CD4-positive, CD25-positive, alpha-beta regulatory T cell (primary cell): ENCODE data around the gene AVL9. TPM values are rescaled to one million over a fixed set of nuclear protein-coding genes. Genes with fewer than 3 reads are reported as not detected.

Experiments used
- ATAC-seq, 2 donors: fragments of 150-1000 bp; cut with Tn5 transposase; one replicate each; pipeline ENCODE4 v1.10.0; 2021; ENCODE audit warnings: low read depth in 2 of 2, moderate number of reproducible peaks in 2 of 2, moderate library complexity in 1 of 2
- DNase-seq, 3 donors: peaks; one replicate each; pipeline versions ENCODE4 v3.0.0 to v3.0.0-alpha.2; 2012 to 2022; ENCODE audit warnings: mixed read lengths in 1 of 3
- H3K27ac ChIP-seq: one replicate; pipeline ENCODE4 v1.7.0; 2013; ENCODE audit warnings: mild to moderate bottlenecking, low read length; ENCODE audit not compliant: insufficient read depth, poor library complexity, severe bottlenecking
- H3K27me3 ChIP-seq: one replicate; pipeline ENCODE4 v1.7.0; 2013; ENCODE audit warnings: low read length; ENCODE audit not compliant: control insufficient read depth, insufficient read depth
- H3K36me3 ChIP-seq: one replicate; pipeline ENCODE4 v1.7.0; 2013; ENCODE audit warnings: mild to moderate bottlenecking, low read length, moderate library complexity; ENCODE audit not compliant: control insufficient read depth, insufficient read depth
- H3K4me1 ChIP-seq: 2 replicates; pipeline ENCODE4 v1.7.0; 2013; ENCODE audit warnings: mild to moderate bottlenecking, low read length; ENCODE audit not compliant: insufficient read depth, control insufficient read depth, poor library complexity, severe bottlenecking
- H3K4me3 ChIP-seq: one replicate; pipeline ENCODE4 v1.7.0; 2013; ENCODE audit warnings: low read depth, mild to moderate bottlenecking, low read length, moderate library complexity
- H3K9me3 ChIP-seq, 2 experiments: 1 replicate in 1 of 2; 2 replicates in 1 of 2; pipeline ENCODE4 v1.7.0; 2013; ENCODE audit warnings: low read length in 2 of 2, mild to moderate bottlenecking in 1 of 2, moderate library complexity in 1 of 2; ENCODE audit not compliant: control insufficient read depth in 2 of 2
- H3K27ac Mint-ChIP-seq, 3 donors: one replicate each; pipeline ENCODE4 v1.8.0; 2020 to 2022; ENCODE audit warnings: mild to moderate bottlenecking in 3 of 3, mixed read lengths in 3 of 3, moderate library complexity in 2 of 3
- H3K27me3 Mint-ChIP-seq: one replicate; pipeline ENCODE4 v1.8.0; 2022; ENCODE audit warnings: mild to moderate bottlenecking, mixed read lengths
- H3K36me3 Mint-ChIP-seq: one replicate; pipeline ENCODE4 v1.8.0; 2020; ENCODE audit warnings: mixed read lengths
- H3K4me1 Mint-ChIP-seq, 4 donors: one replicate each; pipeline ENCODE4 v1.8.0; 2020 to 2022; ENCODE audit warnings: mixed read lengths in 4 of 4, mild to moderate bottlenecking in 1 of 4
- H3K4me3 Mint-ChIP-seq, 4 donors: one replicate each; pipeline ENCODE4 v1.8.0; 2020 to 2022; ENCODE audit warnings: mild to moderate bottlenecking in 4 of 4, mixed read lengths in 4 of 4, moderate library complexity in 3 of 4
- H3K9me3 Mint-ChIP-seq, 7 donors: one replicate each; pipeline ENCODE4 v1.8.0; 2020 to 2022; ENCODE audit warnings: mixed read lengths in 7 of 7, mild to moderate bottlenecking in 3 of 7, moderate library complexity in 2 of 7
- polyA plus RNA-seq, 4 donors: library from polyadenylated mRNA; unstranded; fragments of 300-500 nt; fragmentation: Illumina TruSeq; gene quantifications; one replicate each; pipeline ENCODE4 v1.2.3, GENCODE V29; 2021
- total RNA-seq: library from RNA; stranded (reverse); gene quantifications from one replicate; pipeline ENCODE4 v1.2.3, GENCODE V29; 2022

AVL9 gene
- total and polyA plus RNA-seq, 5 donors from 2014 or later: 8.9 to 31.8 (median 12.3) TPM

GRCh38 chr7:32561613-32562012 is 66.3 kb downstream of the AVL9 start:
- Mint-ChIP-seq H3K9me3 (no peaks in the 10 kb centered on the region), H3K4me1 (peaks cover 12 to 19% (median 14%) of the 10 kb centered on the region in 4 donors), H3K36me3 (peaks cover 32% of the 10 kb centered on the region), H3K27ac (peak overlapping the region; percentile 0 to 63 (median 1)), H3K4me3 (no peak overlapping the region), H3K27me3 (no peaks in the 10 kb centered on the region)
- H3K9me3 ChIP-seq: no peaks in the 10 kb centered on the region
- no peaks in the 10 kb centered on the region for H3K4me1 ChIP-seq
- H3K36me3 ChIP-seq: peaks cover 35% of the 10 kb centered on the region
- H3K4me3 ChIP-seq: no peak overlapping the region
- H3K27me3 ChIP-seq: no peaks in the 10 kb centered on the region
- DNase-seq (no peak), ATAC-seq (no peak)
- H3K27ac ChIP-seq: no peak overlapping the region

GRCh38 chr7:32564542-32564941 is 69.3 kb downstream of the AVL9 start:
- H3K27me3 Mint-ChIP-seq: no peaks in the 10 kb centered on the region
- H3K4me1 Mint-ChIP-seq: peaks cover 8 to 19% (median 14%) of the 10 kb centered on the region in 4 donors

GRCh38 chr7:32569388-32570289 is 74.3 kb downstream of the AVL9 start:
- Mint-ChIP-seq H3K27me3 (no peaks in the 10 kb centered on the region), H3K4me3 (no peak overlapping the region), H3K27ac (peak overlapping the region in 2 of 3 donors; percentile 59 to 67), H3K36me3 (peaks cover 21% of the 10 kb centered on the region), H3K9me3 (no peaks in the 10 kb centered on the region), H3K4me1 (peaks cover 0 to under 1% (median 0%) of the 10 kb centered on the region in 4 donors)
- H3K9me3 ChIP-seq: no peaks in the 10 kb centered on the region
- H3K4me3 ChIP-seq: no peak overlapping the region
- ATAC-seq: no peak
- peaks cover 35% of the 10 kb centered on the region for H3K36me3 ChIP-seq
- H3K27ac ChIP-seq: no peak overlapping the region
- no peaks in the 10 kb centered on the region for H3K4me1 ChIP-seq
- no peaks in the 10 kb centered on the region for H3K27me3 ChIP-seq
- DNase-seq: no peak

More at GRCh38 chr7:32564542-32564941, 69.3 kb downstream of the AVL9 start:
- DNase-seq (no peak), ATAC-seq (no peak)
- H3K4me3 Mint-ChIP-seq: no peak overlapping the region
- H3K27ac Mint-ChIP-seq: no peak overlapping the region
- peaks cover 24% of the 10 kb centered on the region for H3K36me3 ChIP-seq
- no peaks in the 10 kb centered on the region for H3K27me3 ChIP-seq
- H3K36me3 Mint-ChIP-seq: peaks cover 23% of the 10 kb centered on the region
- no peaks in the 10 kb centered on the region for H3K9me3 ChIP-seq
- no peak overlapping the region for H3K27ac ChIP-seq
- H3K4me3 ChIP-seq: no peak overlapping the region
- H3K9me3 Mint-ChIP-seq: no peaks in the 10 kb centered on the region
- no peaks in the 10 kb centered on the region for H3K4me1 ChIP-seq

- no peak overlapping the region for H3K27ac Mint-ChIP-seq
- no peaks in the 10 kb centered on the region for H3K9me3 Mint-ChIP-seq
- ATAC-seq (no peak), DNase-seq (no peak)
- Histone ChIP-seq H3K27ac (no peak overlapping the region), H3K4me3 (no peak overlapping the region), H3K9me3 (no peaks in the 10 kb centered on the region), H3K27me3 (no peaks in the 10 kb centered on the region), H3K36me3 (peaks cover 67% of the 10 kb centered on the region), H3K4me1 (no peaks in the 10 kb centered on the region)
- peaks cover 38% of the 10 kb centered on the region for H3K36me3 Mint-ChIP-seq
- H3K4me1 Mint-ChIP-seq: no peaks in the 10 kb centered on the region
- no peak overlapping the region for H3K4me3 Mint-ChIP-seq
- H3K27me3 Mint-ChIP-seq: no peaks in the 10 kb centered on the region
Observed at GRCh38 chr7:32573110-32573687, 77.9 kb downstream of the AVL9 start.

GRCh38 chr7:32574626-32575025 is 79.3 kb downstream of the AVL9 start:
- H3K27me3 Mint-ChIP-seq: no peaks in the 10 kb centered on the region
- Histone ChIP-seq H3K27ac (no peak overlapping the region), H3K36me3 (peaks cover 65% of the 10 kb centered on the region)

GRCh38 chr7:32577421-32577820 is 82.1 kb downstream of the AVL9 start:
- DNase-seq: no peak
- H3K36me3 ChIP-seq: peaks cover 86% of the 10 kb centered on the region
- H3K36me3 Mint-ChIP-seq: peaks cover 39% of the 10 kb centered on the region
- no peaks in the 10 kb centered on the region for H3K27me3 Mint-ChIP-seq
- no peaks in the 10 kb centered on the region for H3K9me3 Mint-ChIP-seq
- H3K4me3 Mint-ChIP-seq: no peak overlapping the region
- H3K9me3 ChIP-seq: no peaks in the 10 kb centered on the region
- H3K27ac ChIP-seq: no peak overlapping the region
- ATAC-seq: no peak
- no peaks in the 10 kb centered on the region for H3K27me3 ChIP-seq
- no peaks in the 10 kb centered on the region for H3K4me1 ChIP-seq
- peaks cover 0 to 4% (median 0%) of the 10 kb centered on the region in 4 donors for H3K4me1 Mint-ChIP-seq
- H3K4me3 ChIP-seq: no peak overlapping the region
- H3K27ac Mint-ChIP-seq: peak overlapping the region in 1 of 3 donors; percentile 50

More at GRCh38 chr7:32574626-32575025, 79.3 kb downstream of the AVL9 start:
- no peaks in the 10 kb centered on the region for H3K4me1 Mint-ChIP-seq
- Histone ChIP-seq H3K9me3 (no peaks in the 10 kb centered on the region), H3K4me1 (no peaks in the 10 kb centered on the region), H3K4me3 (no peak overlapping the region), H3K27me3 (no peaks in the 10 kb centered on the region)
- DNase-seq (no peak), ATAC-seq (no peak)
- no peaks in the 10 kb centered on the region for H3K9me3 Mint-ChIP-seq
- peaks cover 34% of the 10 kb centered on the region for H3K36me3 Mint-ChIP-seq
- H3K4me3 Mint-ChIP-seq: no peak overlapping the region
- H3K27ac Mint-ChIP-seq: no peak overlapping the region

GRCh38 chr7:32579776-32580175 is 84.5 kb downstream of the AVL9 start:
- DNase-seq (no peak), ATAC-seq (no peak)
- Histone ChIP-seq H3K27me3 (no peaks in the 10 kb centered on the region), H3K27ac (no peak overlapping the region), H3K9me3 (no peaks in the 10 kb centered on the region), H3K4me1 (no peaks in the 10 kb centered on the region), H3K4me3 (no peak overlapping the region), H3K36me3 (peaks cover 84% of the 10 kb centered on the region)
- Mint-ChIP-seq H3K27ac (no peak overlapping the region), H3K9me3 (no peaks in the 10 kb centered on the region), H3K4me1 (peaks cover 0 to 4% (median 0%) of the 10 kb centered on the region in 4 donors), H3K36me3 (peaks cover 43% of the 10 kb centered on the region), H3K4me3 (no peak overlapping the region), H3K27me3 (no peaks in the 10 kb centered on the region)
